HL-60 (cell line): ENCODE measurements around the gene SPEN.
A peak's percentile ranks its signal among the peaks of the same experiment; 100 is the strongest.

Experiments
- DNase-seq, 2 experiments: peaks; one replicate each; pipeline ENCODE4 v3.0.0-alpha.2; 2010 to 2020; ENCODE audit warnings: low read depth in 1 of 2, low spot score in 1 of 2
- H3K27ac ChIP-seq: fragments of 250-450 bp; sonication (Bioruptor Pico); replicated peaks from 2 replicates; pipeline ENCODE4 v1.5.1; 2020; ENCODE audit warnings: mild to moderate bottlenecking, moderate library complexity
- H3K27me3 ChIP-seq: fragments of 250-450 bp; sonication (Bioruptor Pico); 2 replicates; pipeline ENCODE4 v1.5.1; 2021; ENCODE audit warnings: mild to moderate bottlenecking, moderate library complexity; ENCODE audit not compliant: insufficient read depth, poor library complexity, severe bottlenecking
- H3K4me3 ChIP-seq: replicated peaks from 2 replicates; pipeline ENCODE4 v1.5.1; 2011; ENCODE audit warnings: mild to moderate bottlenecking, control low read depth, low read length; ENCODE audit not compliant: insufficient read depth
- CTCF ChIP-seq: IDR thresholded peaks from one replicate; pipeline ENCODE4 v1.5.1; 2011; ENCODE audit warnings: low read length, control low read depth, inconsistent platforms; ENCODE audit not compliant: insufficient read depth
- GABPA ChIP-seq: IDR thresholded peaks from 2 replicates; pipeline ENCODE4 v1.6.1; 2012; ENCODE audit warnings: low read depth
- POLR2AphosphoS5 ChIP-seq: IDR thresholded peaks from 2 replicates; pipeline ENCODE4 v1.6.1; 2012; ENCODE audit warnings: low read depth
- REST ChIP-seq: IDR thresholded peaks from 2 replicates; pipeline ENCODE4 v1.6.1; 2012; ENCODE audit warnings: low read depth; ENCODE audit not compliant: insufficient replicate concordance
- SPI1 ChIP-seq: IDR thresholded peaks from 2 replicates; pipeline ENCODE4 v1.6.1; 2012; ENCODE audit warnings: low read depth, mild to moderate bottlenecking, borderline replicate concordance

The SPEN gene

GRCh38 chr1:15847893-15848142 is 311 bp downstream of the SPEN start:
- H3K27me3 ChIP-seq, result no peaks in the 10 kb centered on the region
- DNase-seq, result no peak
- TF ChIP-seq GABPA (no peak), REST (no peak), SPI1 (no peak), CTCF (no peak), POLR2AphosphoS5 (no peak; the same call in 1 of the 2 replicates)
- H3K4me3 ChIP-seq, result peak overlapping the region; percentile 67
- peak overlapping the region; percentile 75 for H3K27ac ChIP-seq

GRCh38 chr1:15848143-15848928 is 829 bp downstream of the SPEN start:
- Histone ChIP-seq H3K27me3 (no peaks in the 10 kb centered on the region), H3K27ac (peak overlapping the region; percentile 82), H3K4me3 (peak overlapping the region; percentile 67)
- TF ChIP-seq GABPA, result no peak
- TF ChIP-seq SPI1, result peak; percentile 13; the same call in 1 of the 2 replicates
- peak in 1 of 2 experiments; percentile 62 for DNase-seq

GRCh38 chr1:15848929-15849774 is 1.6 kb downstream of the SPEN start:
- H3K4me3 ChIP-seq, result peak overlapping the region; percentile 67
- peak; percentile 65 to 74 for DNase-seq
- H3K27ac ChIP-seq, result peak overlapping the region; percentile 82
- no peak for TF ChIP-seq SPI1
- TF ChIP-seq POLR2AphosphoS5, result 0 out of 2 replicates have a peak, but pooled peaks have one; percentile 29
- H3K27me3 ChIP-seq, result no peaks in the 10 kb centered on the region

GRCh38 chr1:15849775-15850324 is 2.3 kb downstream of the SPEN start:
- no peaks in the 10 kb centered on the region for H3K27me3 ChIP-seq
- TF ChIP-seq POLR2AphosphoS5 (no peak), GABPA (no peak), REST (peak; percentile 49), SPI1 (peak; percentile 72; the same call in 1 of the 2 replicates), CTCF (no peak)
- H3K4me3 ChIP-seq, result peak overlapping the region; percentile 67
- peak overlapping the region; percentile 82 for H3K27ac ChIP-seq
- DNase-seq, result peak in 1 of 2 experiments; percentile 74
